A549 (cell line): ENCODE data around the gene GDNF.

Source experiments
- BHLHE40 ChIP-seq: IDR thresholded peaks from 2 replicates; pipeline ENCODE4 v1.6.1; 2012; ENCODE audit warnings: low read depth, low read length, inconsistent platforms
- CHD2 ChIP-seq: fragments of 150-350 bp; IDR thresholded peaks from 2 replicates; pipeline ENCODE4 v1.6.1; 2014; ENCODE audit warnings: low read length; ENCODE audit not compliant: partially characterized antibody
- CTCF ChIP-seq: fragments of >200 bp; sonication (Bioruptor Twin); formaldehyde crosslinking; IDR thresholded peaks from 3 replicates; pipeline ENCODE4 v1.5.1; 2016
- HDAC2 ChIP-seq: fragments of 200-600 bp; sonication (generic); IDR thresholded peaks from 2 replicates; pipeline ENCODE4 v1.6.1; 2016
- HMGXB4 ChIP-seq: fragments of 250-450 bp; sonication (Bioruptor Pico); IDR thresholded peaks from 2 replicates; pipeline ENCODE4 v1.5.0; 2021; ENCODE audit warnings: mild to moderate bottlenecking, moderate library complexity, borderline replicate concordance
- JUNB ChIP-seq: fragments of >200 bp; sonication (Bioruptor Twin); formaldehyde crosslinking; IDR thresholded peaks from 2 replicates; pipeline ENCODE4 v1.6.1; 2016
- MAFK ChIP-seq: fragments of 450-650 bp; IDR thresholded peaks from 2 replicates; pipeline ENCODE4 v1.6.1; 2014; ENCODE audit not compliant: partially characterized antibody
- POLR2A ChIP-seq: IDR thresholded peaks from 2 replicates; pipeline ENCODE4 v1.6.1; 2012; ENCODE audit warnings: mild to moderate bottlenecking, low read length
- RAD21 ChIP-seq, 2 experiments: fragments of >200 bp in 1 of 2; sonication (Bioruptor Twin) in 1 of 2; formaldehyde crosslinking in 1 of 2; IDR thresholded peaks in 1 of 2; conservative IDR thresholded peaks in 1 of 2; 2 replicates in 1 of 2; 3 replicates in 1 of 2; pipeline ENCODE4 v1.6.1; 2012 to 2018; ENCODE audit warnings: inconsistent platforms in 1 of 2
- REST ChIP-seq: fragments of 200-600 bp; sonication (generic); IDR thresholded peaks from 2 replicates; pipeline ENCODE4 v1.6.1; 2016; ENCODE audit warnings: antibody characterized with exemption, mild to moderate bottlenecking, moderate library complexity
- SMC3 ChIP-seq: fragments of >200 bp; sonication (Bioruptor Twin); formaldehyde crosslinking; IDR thresholded peaks from 3 replicates; pipeline ENCODE4 v1.6.1; 2018; ENCODE audit warnings: inconsistent platforms
- SREBF2 ChIP-seq: fragments of 450-650 bp; IDR thresholded peaks from 2 replicates; pipeline ENCODE4 v1.6.1; 2014; ENCODE audit warnings: mild to moderate bottlenecking, moderate library complexity
- USF2 ChIP-seq: fragments of 450-650 bp; IDR thresholded peaks from 2 replicates; pipeline ENCODE4 v1.6.1; 2014; ENCODE audit warnings: antibody characterized with exemption
- ZNF302 ChIP-seq: fragments of 250-450 bp; sonication (Bioruptor Pico); IDR thresholded peaks from 2 replicates; pipeline ENCODE4 v1.9.0; 2021; ENCODE audit warnings: inconsistent platforms, mild to moderate bottlenecking, moderate library complexity

GRCh38 chr5:37799865-37800421, 39.9 kb downstream of the GDNF start:
- TF ChIP-seq CTCF (no peak), RAD21 (conservative IDR thresholded peaks at IDR 0.05 in 1 of 2, IDR thresholded peaks at IDR 0.05 in 1 of 2) (no peak), SREBF2 (no peak), ZNF302 (CRISPR knock-in tag) (no peak), MAFK (no peak), JUNB (no peak), BHLHE40 (no peak), HDAC2 (no peak), REST (no peak), POLR2A (no peak), USF2 (no peak), HMGXB4 (CRISPR knock-in tag) (no peak), SMC3 (no peak), CHD2 (no peak)
